ENCODE data around the gene RTL10.

Gene RTL10

GRCh38 chr22:19875531-19876313 is 21.0 kb upstream of the RTL10 start:
- no peak for DNase-seq

- no peak for DNase-seq
Observed at GRCh38 chr22:19875061-19875530, 20.4 kb upstream of the RTL10 start.

GRCh38 chr22:19874307-19875060 is 19.8 kb upstream of the RTL10 start:
- DNase-seq: peak; percentile 29

- no peak for DNase-seq
Observed at GRCh38 chr22:19873960-19874306, 19.3 kb upstream of the RTL10 start.

GRCh38 chr22:19873138-19873959 is 18.7 kb upstream of the RTL10 start:
- DNase-seq: peak; percentile 2

GRCh38 chr22:19872779-19873137 is 18.1 kb upstream of the RTL10 start:
- no peak for DNase-seq

- peak; percentile 2 for DNase-seq
Observed at GRCh38 chr22:19871845-19872778, 17.4 kb upstream of the RTL10 start.

- peak; percentile 3 for DNase-seq
Observed at GRCh38 chr22:19871023-19871844, 16.6 kb upstream of the RTL10 start.

GRCh38 chr22:19870153-19871022 is 15.7 kb upstream of the RTL10 start:
- DNase-seq: peak; percentile 2

GRCh38 chr22:19869497-19870152 is 15.0 kb upstream of the RTL10 start:
- no peak for DNase-seq

- peak; percentile 2 for DNase-seq
Observed at GRCh38 chr22:19868773-19869471, 14.2 kb upstream of the RTL10 start.

GRCh38 chr22:19868333-19868732 is 13.7 kb upstream of the RTL10 start:
- DNase-seq: peak; percentile 3

GRCh38 chr22:19867617-19868016 is 12.9 kb upstream of the RTL10 start:
- DNase-seq: no peak

GRCh38 chr22:19866665-19867009 is 12.0 kb upstream of the RTL10 start:
- no peak for DNase-seq

- no peak for DNase-seq
Observed at GRCh38 chr22:19865141-19865829, 10.6 kb upstream of the RTL10 start.

- DNase-seq: no peak
Observed at GRCh38 chr22:19864538-19865106, 9.9 kb upstream of the RTL10 start.

- no peak for DNase-seq
Observed at GRCh38 chr22:19863571-19863970, 8.9 kb upstream of the RTL10 start.

- no peak for DNase-seq
Observed at GRCh38 chr22:19862619-19863246, 8.1 kb upstream of the RTL10 start.
